Dermis lymphatic vessel endothelial cell (primary cell): ENCODE results near the gene LAGE3. TPM values are rescaled to one million over a fixed set of nuclear protein-coding genes. Genes with fewer than 3 reads are reported as not detected.

ENCODE experiments used
- total RNA-seq: library from RNA; depleted of rRNA; stranded (reverse); fragments of >200 nt; gene quantifications from 2 replicates; pipeline ENCODE4 v1.2.1, GENCODE V29; 2014

Gene LAGE3
- 12.8 and 16.3 TPM in 2 replicates for total RNA-seq

GRCh38 chrX:154478728-154479622, at the start of gene LAGE3:
TSS of gene LAGE3 (minus strand) at chrX:154479281. CDS start at chrX:154478915, 366 bp downstream.

GRCh38 chrX:154515966-154516655, 37.0 kb upstream of the LAGE3 start, which contains the start of gene FAM3A:
TSS of gene FAM3A (minus strand) at chrX:154516232. CDS start at chrX:154515772, 460 bp downstream.

GRCh38 chrX:154490414-154491083, 11.5 kb upstream of the LAGE3 start, which contains the start of gene SLC10A3:
TSS of gene SLC10A3 (minus strand) at chrX:154490629. CDS start at chrX:154488940, 1,689 bp downstream.

GRCh38 chrX:154486396-154487207, 7.5 kb upstream of the LAGE3 start, which contains the start of gene UBL4A:
TSS of gene UBL4A (minus strand) at chrX:154486615. CDS start at chrX:154486584, 31 bp downstream.

GRCh38 chrX:154458116-154458953, 20.7 kb downstream of the LAGE3 start, which contains the start of gene PLXNA3:
TSS of gene PLXNA3 (plus strand) at chrX:154458281. CDS start at chrX:154460184, 1,903 bp downstream.

GRCh38 chrX:154443992-154444754, 34.9 kb downstream of the LAGE3 start, which contains the start of gene FAM50A:
TSS of gene FAM50A (plus strand) at chrX:154444141. CDS start at chrX:154444236, 95 bp downstream.

GRCh38 chrX:154436983-154437752, 41.9 kb downstream of the LAGE3 start, which contains the start of gene GDI1:
TSS of gene GDI1 (plus strand) at chrX:154437154. CDS start at chrX:154437255, 101 bp downstream.

GRCh38 chrX:154428176-154429171, 50.6 kb downstream of the LAGE3 start, which contains the start of gene ATP6AP1:
TSS of gene ATP6AP1 (plus strand) at chrX:154428677. CDS start at chrX:154428693, 16 bp downstream.

Other genes with a start within 250 kb of the LAGE3 start
- gene OPN1MW3, start 221.7 kb downstream of the LAGE3 start, total RNA-seq, result 0.11 TPM in 1 of 2 replicates, not detected in the other
- not detected in 2 replicates for gene TEX28, start 184.2 kb downstream of the LAGE3 start, total RNA-seq
- not detected in 2 replicates for gene TKTL1, start 183.5 kb downstream of the LAGE3 start, total RNA-seq
- 792 and 962 TPM in 2 replicates for gene FLNA, start 104.6 kb downstream of the LAGE3 start, total RNA-seq
- gene EMD, start 100.0 kb downstream of the LAGE3 start, total RNA-seq, result 14.8 and 16.6 TPM in 2 replicates
- 3,109 and 3,856 TPM in 2 replicates for gene RPL10, start 80.9 kb downstream of the LAGE3 start, total RNA-seq
- 78.9 and 88.2 TPM in 2 replicates for gene DNASE1L1, start 70.0 kb downstream of the LAGE3 start, total RNA-seq
- 11.6 and 12.4 TPM in 2 replicates for gene TAFAZZIN, start 67.7 kb downstream of the LAGE3 start, total RNA-seq
- gene ATP6AP1, start 50.6 kb downstream of the LAGE3 start, total RNA-seq, result 78.6 and 82.4 TPM in 2 replicates
- gene GDI1, start 42.1 kb downstream of the LAGE3 start, total RNA-seq, result 38.3 and 56.6 TPM in 2 replicates
- 49.4 and 56.8 TPM in 2 replicates for gene FAM50A, start 35.1 kb downstream of the LAGE3 start, total RNA-seq
- gene PLXNA3, start 21.0 kb downstream of the LAGE3 start, total RNA-seq, result 3.3 and 4.1 TPM in 2 replicates
- gene UBL4A, start 7.3 kb upstream of the LAGE3 start, total RNA-seq, result 29.1 and 32.6 TPM in 2 replicates
- gene SLC10A3, start 11.3 kb upstream of the LAGE3 start, total RNA-seq, result 9.0 and 12.9 TPM in 2 replicates
- 15.6 and 20.3 TPM in 2 replicates for gene FAM3A, start 37.0 kb upstream of the LAGE3 start, total RNA-seq
- gene G6PD, start 67.6 kb upstream of the LAGE3 start, total RNA-seq, result 22.3 and 22.5 TPM in 2 replicates
- gene IKBKG, start 68.3 kb upstream of the LAGE3 start, total RNA-seq, result 9.5 and 12.7 TPM in 2 replicates
- gene CTAG1A, start 105.9 kb upstream of the LAGE3 start, total RNA-seq, result not detected in 2 replicates
- not detected in 2 replicates for gene CTAG1B, start 140.0 kb upstream of the LAGE3 start, total RNA-seq
- not detected in 2 replicates for gene CTAG2, start 174.3 kb upstream of the LAGE3 start, total RNA-seq